MV-4-11 (cell line): ENCODE data around the gene FAM181A.

ENCODE experiments used
- DNase-seq: peaks from one replicate; lab custom pipeline; 2025; lab: John Stamatoyannopoulos, UW

The FAM181A gene

GRCh38 chr14:93978735-93979134 is 51.6 kb downstream of the FAM181A start:
- no peak for DNase-seq
